HuH-7 (cell line): ENCODE data around the gene IST1.
A peak's percentile ranks its signal among the peaks of the same experiment; 100 is the strongest.
"Not testable (repeated sequence)": the region's sequence is repeated elsewhere in the genome, so short reads cannot be mapped to it uniquely, and the experiment has no call there.

ENCODE experiments used
- DNase-seq: peaks from one replicate; pipeline ENCODE4 v3.0.0; 2011; ENCODE audit warnings: low spot score

The IST1 gene

GRCh38 chr16:71882505-71883167, 12.7 kb upstream of the IST1 start:
- peak; percentile 82 for DNase-seq

DNA sequence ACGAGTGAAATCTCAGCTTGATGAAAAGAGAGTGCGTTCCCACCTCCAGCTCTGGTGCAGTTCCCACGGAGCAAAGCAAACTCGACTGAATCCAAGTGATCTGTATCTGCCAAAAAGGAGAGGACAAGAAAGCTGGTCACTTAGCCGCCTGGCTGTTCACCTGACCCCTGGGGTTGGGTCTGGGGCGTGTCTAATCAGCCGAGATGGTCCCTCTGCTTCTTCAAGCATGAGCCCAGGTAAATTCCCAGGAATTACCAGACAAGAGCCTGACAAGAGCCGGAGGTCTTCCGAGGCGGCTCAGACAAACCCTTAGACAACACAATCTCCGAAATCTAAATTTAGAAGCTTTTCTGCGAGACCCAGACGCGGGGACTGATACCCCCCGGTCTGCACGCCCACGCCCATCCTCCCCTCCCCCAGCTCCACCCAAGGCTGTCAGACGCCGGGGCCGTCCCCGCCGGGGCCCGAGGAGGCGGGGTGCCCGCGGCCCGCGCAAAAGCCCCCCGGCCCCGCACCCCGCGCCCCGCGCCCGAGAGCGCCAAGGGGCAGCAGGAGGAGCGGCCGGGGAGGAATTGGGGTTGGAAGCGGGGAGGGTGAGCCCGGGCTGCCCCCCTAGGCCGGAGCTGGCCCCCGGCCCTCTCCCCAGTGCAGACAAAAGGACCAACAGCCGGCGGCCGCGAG, 12.0 kb upstream of the IST1 start:
- peak; percentile 59 for DNase-seq

- peak; percentile 99 for DNase-seq
Observed at GRCh38 chr16:71883849-71884638, 11.3 kb upstream of the IST1 start, which contains the start of gene ZNF821. ZNF821 (minus strand) TSS chr16:71884182; CDS start chr16:71879946, 4,236 bp downstream.

DNA sequence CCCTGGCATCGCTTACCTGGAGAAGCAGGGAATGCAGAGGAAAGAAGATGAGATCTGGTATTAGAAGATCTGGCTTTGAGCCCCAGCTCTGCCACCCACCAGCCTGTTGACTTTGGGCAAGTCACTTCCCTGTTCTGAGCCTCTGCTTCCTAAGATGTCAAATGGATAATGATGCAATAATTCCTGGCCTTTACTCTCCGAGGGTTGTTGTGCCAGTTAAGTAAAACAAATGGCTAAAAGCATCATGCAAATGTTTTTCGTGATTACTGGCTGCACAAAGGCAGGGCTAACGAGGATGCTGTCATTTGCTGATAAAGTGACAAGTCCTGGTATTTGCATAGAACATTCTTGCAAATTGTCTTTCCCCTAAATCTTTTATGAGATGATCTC, 10.1 kb upstream of the IST1 start:
- no peak for DNase-seq

GRCh38 chr16:71889147-71889546, 6.2 kb upstream of the IST1 start:
- no peak for DNase-seq

DNA sequence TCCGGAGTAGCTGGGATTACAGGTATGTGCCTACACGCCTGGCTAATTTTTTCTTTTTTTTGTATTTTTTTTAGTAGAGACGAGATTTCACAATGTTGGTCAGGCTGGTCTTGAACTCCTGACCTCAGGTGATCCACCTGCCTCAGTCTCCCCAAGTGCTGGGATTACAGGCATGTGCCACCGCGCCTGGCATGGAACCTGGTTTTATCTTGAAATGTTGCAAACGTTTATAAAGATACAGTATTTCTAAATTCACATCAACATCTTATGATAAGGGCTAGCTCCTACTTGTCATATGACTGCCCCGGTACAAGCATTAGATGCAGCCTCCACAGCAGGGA, 1.5 kb upstream of the IST1 start:
- DNase-seq, result no peak

GRCh38 chr16:71894229-71894920, 956 bp upstream of the IST1 start:
- peak; percentile 14 for DNase-seq

DNA sequence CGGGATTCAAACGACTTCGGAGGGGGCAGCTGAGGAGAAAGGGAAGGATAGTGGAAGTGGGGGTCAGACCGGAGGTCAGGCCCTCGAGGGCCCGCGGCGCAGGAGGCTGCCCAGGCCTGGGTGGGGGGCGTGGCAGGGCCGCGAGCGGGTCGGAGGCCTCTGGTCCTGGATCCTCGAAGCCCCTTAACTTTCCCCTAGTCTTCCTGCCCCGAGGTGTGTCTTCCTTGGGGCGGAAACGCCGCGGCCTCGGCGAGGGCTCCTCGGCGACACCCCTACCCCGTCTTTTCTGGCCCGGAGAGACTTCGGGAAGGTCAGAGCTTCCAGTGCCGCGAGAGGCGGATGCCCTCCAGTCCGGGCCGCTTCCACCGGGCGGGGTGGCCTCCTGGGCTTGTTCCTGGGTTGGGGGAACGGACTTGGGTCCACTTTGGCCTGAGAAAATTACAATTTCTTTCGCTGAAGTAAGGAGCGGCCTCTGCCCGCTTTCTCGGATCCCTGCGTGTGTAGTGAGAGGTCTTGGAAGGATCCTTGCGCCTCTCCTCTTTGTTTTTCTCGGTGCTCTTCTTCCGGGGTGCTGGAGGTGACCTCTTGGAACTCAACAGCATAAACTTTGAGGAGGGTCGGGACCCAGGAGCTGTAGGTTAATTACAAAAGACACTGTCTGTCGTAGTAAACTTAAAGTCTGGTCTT, 491 bp downstream of the IST1 start:
- DNase-seq, result peak; percentile 31

DNA sequence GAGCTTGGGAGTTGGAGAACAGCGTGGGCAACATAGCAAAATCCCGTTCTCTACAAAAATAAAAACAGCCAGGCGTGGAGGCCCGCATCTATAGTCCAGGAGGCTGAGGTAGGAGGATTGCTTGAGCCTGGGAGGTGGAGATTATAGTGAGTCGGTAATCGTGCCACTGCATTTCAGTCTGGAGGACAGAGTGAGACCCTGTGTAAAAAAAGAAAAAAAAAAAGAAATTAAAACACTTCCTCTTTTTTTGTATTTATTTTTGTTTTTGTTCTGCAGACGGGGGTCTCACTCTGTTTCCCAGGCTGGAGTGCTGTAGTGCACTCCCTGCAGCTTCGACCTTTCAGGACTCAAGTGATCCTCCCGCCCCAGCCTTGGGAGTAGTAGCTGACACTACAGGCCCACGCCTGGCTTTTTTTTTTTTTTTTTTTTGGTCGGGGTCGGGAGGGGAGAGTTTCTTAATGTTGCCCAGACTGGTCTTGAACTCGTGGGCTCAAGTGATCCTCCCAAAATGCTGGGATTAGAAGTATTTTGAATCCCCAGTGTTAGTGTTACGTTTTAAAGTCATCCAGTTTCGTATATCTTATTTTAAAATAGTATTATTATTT, 1.5 kb downstream of the IST1 start:
- no peak for DNase-seq

- no peak for DNase-seq
Observed at GRCh38 chr16:71899171-71899570, 3.8 kb downstream of the IST1 start.

DNA sequence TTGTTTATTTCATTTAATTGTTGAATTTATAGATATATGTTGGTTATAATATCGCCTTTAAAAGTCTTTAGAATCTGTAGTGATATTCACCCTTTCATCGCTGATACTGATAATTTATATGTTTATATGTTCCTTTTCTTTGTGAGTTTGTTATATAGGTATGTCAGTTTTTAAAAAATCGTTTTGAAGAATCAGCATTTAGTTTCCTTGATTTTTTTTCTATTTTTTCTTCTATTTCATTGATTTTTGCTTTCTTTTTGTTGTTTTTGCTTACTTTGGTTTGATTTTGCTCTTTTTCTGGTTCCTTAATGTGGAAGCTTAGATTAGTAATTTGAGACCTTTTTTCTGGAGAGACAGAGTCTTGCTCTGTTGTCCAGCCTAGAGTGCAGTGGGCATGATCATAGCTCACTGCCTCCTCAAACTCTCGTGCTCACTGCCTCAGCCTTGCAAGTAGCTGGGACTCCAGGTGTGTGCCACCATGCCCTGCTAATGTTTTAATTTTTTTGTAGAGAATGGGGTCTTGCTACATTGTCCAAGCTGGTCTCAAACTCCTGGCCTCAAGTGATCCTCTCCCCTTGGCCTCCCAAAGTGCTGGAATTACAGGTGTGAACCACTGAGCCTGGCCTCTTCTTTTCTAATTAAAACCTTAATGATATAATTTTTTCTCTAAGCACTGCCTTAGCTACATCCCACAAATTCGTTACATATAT, 7.5 kb downstream of the IST1 start:
- DNase-seq, result no peak

DNA sequence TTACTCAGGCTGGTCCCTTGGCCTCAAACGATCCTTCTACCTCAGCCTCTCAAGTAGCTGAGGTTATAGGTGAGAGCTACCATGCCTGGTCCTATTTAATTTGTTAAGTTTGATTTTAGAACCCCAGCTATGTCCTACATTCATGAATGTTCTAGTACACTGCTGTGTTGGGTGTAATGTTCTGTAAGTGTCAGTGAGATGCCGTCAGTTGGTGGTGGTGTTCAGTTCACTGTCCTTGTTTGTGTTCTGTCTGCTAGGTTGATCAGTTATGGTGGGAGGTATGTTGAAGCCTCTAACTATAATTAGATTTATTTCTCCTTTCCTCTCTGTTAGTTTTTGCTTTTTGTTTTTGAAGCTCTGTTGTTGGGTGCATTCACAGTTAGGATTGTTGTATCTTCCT, 8.3 kb downstream of the IST1 start:
- no peak for DNase-seq

DNA sequence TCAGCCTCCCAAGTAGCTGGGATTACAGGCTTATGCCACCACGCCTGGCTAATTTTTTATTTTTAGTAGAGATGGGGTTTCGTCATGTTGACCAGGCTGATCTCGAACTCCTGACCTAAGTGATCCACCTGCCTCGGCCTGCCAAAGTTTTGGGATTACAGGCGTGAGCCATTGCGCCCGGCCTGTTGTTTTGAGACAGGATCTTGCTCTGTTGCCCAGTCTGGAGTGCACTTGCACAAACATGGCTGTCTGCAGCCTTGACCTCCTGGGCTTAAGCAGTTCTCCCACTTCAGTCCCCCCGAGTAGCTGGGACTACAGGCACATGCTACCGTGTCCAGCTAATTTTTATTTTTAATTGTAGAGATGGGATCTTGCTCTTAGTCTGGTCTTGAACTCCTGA, 8.9 kb downstream of the IST1 start:
- no peak for DNase-seq

- not testable (repeated sequence) for DNase-seq
Observed at GRCh38 chr16:71905765-71906164, 10.4 kb downstream of the IST1 start.

DNA sequence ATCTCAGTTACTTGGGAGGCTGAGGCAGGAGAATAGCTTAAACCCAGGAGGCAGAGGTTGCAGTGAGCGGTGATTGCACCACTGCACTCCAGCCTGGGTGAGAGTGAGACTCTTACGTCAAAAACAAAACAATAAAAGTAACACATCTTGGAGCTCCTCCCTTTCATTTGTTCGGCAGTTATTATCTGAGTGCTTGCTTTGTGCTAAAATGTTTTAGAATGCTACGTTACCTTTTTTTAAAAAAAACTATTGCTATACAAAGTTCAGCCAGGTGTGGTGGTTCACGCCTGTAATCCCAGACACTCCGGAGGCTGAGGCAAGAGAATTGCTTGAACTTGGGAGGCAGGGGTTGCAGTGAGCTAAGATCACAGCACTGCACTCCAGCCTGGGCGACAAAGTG, 15.8 kb downstream of the IST1 start:
- DNase-seq, result no peak

GRCh38 chr16:71912534-71913275, 17.4 kb downstream of the IST1 start:
- no peak for DNase-seq

DNA sequence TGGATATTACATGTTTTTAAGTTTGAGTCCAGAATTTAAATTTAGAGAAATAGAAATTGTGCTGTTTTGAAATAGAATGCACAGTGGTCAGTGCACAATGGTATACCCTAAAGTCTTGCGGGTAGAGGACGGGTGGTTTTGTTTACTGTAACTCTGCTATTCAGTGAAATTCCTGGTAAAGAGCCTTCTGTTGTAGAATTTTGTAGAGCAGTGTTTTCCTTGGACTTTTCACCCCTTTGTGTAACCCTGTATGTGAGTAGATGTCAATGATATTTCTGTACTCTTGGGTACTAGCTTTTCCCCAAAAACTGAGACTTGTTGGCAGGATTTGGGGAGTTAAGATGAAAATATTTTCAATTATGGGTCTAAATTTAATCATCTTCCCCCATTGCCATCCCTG, 19.5 kb downstream of the IST1 start:
- DNase-seq, result no peak

DNA sequence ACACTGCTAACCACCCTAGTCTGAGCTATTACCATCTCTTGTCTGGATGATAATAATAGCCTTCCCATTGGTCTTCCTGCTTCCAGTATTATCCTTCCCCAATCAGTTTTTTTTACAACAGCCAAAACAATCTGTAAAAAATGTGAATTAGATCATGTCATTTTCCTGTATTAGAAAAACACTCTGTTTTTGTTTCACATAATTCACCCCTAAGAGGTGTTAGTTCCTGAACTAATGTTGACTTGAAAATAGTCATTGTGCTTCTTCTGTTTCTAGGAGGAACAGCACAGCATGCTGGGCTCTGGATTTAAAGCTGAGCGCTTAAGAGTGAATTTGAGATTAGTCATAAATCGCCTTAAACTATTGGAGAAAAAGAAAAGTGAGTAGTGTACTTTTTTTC, 20.0 kb downstream of the IST1 start:
- no peak for DNase-seq

DNA sequence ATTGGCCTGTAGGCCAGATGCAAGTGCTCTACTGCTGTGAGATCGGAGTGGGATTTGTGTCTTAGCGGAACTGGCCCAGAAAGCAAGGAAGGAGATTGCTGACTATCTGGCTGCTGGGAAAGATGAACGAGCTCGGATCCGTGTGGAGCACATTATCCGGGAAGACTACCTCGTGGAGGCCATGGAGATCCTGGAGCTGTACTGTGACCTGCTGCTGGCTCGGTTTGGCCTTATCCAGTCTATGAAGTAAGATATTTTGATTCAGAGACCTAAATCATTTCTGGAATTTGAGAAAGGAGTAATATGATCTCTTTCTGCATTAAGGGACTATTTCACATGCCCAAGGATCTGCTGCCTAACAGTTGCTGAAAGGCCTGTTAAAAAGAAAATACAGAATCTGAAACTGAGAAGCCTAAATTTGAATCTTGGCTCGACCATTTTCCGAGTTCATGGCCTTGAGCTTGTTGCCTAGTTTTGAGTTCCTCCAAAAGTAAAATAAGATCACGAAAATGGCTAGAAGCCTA, 21.1 kb downstream of the IST1 start:
- DNase-seq, result no peak

GRCh38 chr16:71917900-71918299, 22.6 kb downstream of the IST1 start:
- DNase-seq, result no peak
